Hypothalamus (tissue), 51 donors: ENCODE results near the gene CDKN1A.
"Not testable (repeated sequence)": the region's sequence is repeated elsewhere in the genome, so short reads cannot be mapped to it uniquely, and the experiment has no call there.

Source experiments
- DNase-seq, 51 donors: peaks; one replicate each; lab custom pipeline; 2025; lab: John Stamatoyannopoulos, UW

CDKN1A gene

DNA sequence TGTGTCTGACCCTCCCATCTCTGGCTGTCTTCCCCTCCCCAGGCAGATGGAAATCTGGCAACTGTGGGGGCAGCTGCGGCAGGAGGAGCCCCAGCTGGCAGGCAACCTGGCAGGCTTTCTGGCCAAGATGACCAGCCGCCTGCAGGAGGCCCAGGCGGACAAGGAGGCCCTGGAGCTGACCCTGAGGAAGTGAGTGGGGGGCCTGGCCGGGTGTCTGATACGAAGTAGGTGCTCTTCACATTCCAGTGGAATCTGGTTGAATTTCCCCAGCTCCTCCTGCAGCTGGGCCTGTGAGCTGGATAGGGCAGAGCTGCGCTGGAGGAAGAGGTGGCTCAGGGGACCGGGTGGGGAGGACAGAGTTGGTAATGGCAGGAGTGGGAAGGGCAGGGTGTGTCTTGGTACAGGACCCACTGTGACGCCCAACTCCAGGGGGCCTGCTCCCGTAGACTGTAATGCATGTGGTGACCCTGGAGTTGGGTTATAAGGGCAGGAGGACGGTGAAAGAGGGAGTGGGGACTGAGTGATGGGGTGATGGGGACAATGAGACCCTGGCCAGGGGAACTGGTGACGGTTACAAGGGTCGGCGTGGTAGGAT is 38.8 kb downstream of the CDKN1A start:
- DNase-seq: no peak

DNA sequence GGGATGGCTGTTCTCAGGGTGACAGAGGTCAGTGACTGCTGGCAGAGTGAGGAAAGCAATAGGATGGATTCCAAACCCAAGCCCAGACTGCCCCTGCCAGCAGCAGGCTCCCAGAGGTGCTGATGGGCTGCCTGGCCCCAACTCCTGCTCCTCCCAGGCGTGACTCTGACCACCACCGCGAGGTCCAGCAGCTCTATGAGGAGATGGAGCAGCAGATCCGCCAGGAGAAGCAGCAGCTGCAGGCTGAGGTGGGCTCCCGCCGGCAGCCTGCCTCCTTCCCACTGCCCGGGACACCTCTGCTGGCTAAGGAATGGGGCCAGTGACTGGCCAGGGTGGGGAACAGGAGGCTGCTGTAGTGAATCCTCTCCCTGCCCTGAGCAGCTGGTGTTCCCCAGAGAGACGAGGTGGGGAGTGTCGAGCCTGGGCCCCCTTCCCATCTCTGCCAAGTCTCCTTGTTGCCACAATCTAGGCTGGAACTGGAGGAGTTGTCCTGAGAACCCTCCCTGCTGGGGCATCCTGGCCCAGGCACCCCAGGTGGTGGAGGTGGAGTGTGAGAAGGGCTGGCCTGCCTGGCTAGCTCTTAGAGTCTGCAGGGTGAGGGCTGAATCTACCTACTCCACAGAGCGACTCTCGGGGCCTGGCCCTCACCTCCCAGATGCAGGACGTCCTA is 39.5 kb downstream of the CDKN1A start:
- DNase-seq: no peak

DNA sequence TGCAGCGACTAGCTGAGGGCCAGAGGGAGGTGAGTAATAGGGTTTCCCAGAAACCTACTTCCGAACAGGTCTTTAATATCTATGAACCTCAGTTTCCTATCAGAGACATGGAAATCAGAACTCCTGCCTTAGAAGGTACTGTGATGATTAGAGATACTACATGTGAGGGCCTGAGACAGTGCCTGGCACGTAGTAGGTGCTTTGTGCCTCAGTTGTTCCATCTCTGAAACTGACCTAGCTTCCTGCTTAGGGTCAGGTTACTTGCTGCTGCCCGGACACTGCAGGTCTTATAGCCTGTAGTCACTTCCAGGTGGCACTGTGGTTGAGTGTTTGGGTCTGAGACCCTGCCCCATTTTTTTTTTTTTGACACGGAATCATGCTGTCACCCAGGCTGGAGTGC is 40.0 kb downstream of the CDKN1A start:
- DNase-seq: no peak

DNA sequence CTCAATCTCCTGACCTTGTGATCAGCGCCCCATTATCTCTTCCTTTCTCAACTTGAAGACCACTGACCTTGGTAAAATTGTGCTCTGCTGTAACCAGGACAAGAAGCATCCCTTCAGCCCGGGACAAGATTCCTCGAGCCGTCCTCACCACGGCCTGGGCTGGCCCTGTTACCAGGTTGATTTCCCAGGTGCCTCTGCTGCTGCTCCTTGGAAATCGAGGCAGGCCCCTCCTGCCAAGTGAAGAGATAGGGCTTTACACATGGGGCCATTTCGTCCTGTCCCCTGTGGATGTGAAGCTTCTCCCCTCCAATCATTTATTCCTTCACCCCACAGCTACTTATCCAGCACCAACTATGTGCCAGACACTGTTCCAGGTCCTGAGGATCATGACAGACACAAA is 40.6 kb downstream of the CDKN1A start:
- DNase-seq: no peak

DNA sequence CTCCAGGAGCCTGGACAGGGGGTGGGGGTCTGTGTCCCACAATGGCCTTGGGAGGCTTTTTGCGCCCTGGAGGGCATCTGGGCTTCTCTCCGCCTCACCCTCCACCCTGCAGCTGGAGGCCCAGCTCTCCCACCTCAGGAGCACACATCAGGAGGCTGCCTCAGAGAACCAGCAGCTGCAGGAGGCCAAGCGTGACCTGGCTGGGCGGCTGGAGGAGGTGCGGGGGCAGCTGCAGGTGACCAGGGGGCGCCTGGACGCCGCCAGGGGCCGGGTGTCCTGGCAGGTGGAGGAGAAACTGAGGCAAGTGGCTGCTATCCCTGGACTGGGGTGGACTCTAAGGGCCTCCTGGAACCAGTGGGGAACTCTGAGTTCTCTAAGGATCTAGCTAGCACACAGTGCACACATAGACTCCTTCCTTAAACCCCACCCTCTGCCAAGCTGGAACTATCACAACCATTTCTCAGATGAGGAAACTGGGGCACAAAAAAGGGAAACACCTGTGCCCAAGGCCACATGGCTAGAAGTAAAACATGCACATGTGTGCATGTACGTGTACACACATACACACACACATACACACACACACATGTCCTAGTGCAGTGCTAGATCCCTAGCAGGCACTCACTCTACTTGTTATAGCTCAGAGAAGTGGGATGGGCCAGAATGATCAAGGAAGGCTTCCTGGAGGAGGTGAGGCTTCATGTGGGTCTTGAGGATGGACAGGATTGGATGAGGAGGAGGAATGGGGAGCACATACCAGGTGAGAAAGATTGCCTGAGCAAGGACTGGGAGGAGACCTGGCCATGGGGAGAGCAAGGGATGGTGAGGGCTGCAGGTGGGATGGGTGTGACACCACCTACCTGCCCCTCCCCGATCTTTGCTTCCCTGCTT is 42.0 kb downstream of the CDKN1A start:
- DNase-seq: no peak

DNA sequence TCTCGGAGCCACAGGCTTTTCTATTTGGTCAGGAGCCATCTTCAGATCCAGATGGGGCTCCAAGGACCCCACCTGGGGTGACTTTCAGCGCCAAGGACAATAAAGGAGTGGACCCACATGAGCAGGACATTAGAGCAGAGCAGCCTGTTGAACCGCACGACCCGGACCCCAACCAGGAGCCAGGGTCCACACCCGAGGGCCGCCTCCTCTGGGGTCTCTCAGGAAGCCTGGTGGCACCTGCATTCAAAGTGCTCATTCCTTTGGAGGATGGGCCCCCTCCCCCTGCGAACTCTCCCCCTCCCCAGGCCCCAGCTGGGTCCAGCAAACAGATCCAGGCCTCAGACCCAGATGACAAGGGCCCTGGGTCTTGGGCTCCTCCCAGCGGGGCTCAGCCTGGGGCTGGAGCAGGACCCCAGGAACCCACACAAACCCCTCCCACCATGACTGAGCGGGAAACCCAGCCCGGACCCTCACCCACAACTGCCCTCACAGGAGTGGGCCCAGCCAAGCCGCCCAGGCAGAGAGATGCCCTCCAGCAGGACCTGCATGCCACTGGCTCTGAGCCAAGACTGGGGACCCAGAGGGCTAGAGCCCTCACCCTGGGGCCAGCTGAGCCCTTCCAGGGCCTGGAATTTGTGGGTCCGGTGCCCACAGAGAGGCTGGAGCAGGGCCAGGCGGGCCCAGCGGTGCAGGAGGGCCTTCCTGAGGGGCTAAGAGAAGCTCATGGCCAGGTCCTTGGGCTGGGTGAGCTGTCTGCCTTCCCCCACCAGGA is 43.0 kb downstream of the CDKN1A start:
- DNase-seq: no peak

DNA sequence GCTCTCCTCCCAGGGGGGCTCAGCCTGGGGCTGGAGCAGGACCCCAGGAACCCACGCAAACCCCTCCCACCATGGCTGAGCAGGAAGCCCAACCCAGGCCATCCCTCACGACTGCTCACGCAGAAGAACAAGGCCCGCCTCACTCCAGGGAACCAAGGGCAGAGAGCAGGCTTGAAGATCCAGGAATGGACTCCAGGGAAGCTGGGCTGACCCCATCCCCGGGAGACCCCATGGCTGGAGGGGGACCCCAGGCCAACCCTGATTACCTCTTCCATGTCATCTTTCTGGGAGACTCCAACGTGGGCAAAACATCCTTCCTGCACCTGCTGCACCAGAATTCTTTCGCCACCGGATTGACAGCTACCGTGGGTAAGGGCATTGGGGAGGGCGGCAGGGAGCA is 43.9 kb downstream of the CDKN1A start:
- DNase-seq: no peak

DNA sequence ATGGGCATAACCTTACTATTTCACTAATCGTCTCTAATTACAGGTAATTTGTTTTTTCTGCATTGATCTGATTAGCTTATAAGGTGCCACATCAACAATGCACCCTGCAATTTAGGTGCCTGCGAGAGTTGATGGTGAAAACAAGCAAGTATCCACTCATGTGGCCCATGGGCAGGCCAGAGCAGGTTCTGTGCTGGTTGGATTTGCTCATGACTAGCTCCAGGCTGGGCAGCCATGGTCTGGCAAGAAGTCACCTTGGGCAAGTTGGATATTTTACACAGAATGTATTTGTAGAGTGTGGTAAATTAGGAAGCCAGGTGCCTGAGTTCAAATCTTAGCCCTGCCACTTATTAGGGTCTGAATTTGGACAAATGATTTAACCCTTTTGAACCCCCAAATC is 44.4 kb downstream of the CDKN1A start:
- no peak for DNase-seq

DNA sequence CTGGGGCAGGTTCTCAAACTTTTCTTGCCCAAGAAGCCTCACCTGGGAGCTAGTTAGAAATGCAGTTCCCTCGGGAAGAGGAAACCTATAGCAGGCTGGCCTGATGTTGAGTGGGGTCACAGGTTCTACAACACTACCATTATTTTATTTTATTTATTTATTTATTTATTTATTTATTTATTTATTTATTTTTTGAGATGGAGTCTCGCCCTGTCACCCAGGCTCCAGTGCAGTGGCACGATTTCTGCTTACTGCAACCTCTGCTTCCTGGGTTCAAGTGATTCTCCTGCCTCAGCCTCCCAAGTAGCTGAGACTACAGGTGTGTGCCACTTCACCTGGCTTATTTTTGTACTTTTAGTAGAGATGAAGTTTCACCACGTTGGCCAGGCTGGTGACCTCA is 45.5 kb downstream of the CDKN1A start:
- DNase-seq: not testable (repeated sequence)

DNA sequence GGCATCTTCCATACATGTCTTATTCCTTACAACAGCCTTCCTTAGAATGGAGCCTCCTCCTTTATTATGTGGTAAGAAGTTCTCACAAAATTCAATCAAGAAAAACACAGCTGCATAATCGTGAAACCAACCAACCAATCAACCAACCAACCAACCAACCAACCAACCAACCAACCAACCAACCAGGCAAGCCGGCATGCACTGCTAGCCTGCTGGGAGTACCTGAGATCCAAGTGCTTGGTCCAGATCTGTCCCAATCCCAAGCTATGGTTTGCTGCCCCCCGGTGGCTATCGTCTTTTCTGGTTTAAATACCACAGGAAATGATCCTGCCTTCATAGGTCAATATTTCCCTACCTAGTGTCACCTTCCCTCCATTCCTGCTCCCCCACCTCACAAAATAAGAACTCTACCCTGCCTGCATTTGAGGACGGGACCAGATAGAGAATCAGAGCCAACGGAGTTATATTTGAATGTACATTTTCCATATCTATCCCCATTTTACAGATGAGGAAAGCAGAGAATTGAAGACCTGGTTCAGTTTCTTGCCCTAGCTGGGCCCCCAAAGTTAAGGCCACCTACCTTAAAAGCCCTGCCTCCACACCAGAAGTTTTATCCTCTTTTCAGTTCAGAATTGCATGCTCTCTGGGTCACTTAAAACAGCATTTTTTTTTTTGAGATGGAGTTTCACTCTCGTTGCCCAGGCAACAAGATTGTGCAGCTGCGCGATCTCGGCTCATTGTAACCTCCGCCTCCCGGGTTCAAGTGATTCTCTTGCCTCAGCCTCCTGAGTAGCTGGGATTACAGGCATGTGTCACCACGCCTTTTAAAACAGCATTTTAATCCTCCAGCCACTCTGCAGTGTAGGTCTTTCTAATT is 46.2 kb downstream of the CDKN1A start:
- DNase-seq: peak in 18 of 51 donors; percentile 2 to 34 (median 24)

DNA sequence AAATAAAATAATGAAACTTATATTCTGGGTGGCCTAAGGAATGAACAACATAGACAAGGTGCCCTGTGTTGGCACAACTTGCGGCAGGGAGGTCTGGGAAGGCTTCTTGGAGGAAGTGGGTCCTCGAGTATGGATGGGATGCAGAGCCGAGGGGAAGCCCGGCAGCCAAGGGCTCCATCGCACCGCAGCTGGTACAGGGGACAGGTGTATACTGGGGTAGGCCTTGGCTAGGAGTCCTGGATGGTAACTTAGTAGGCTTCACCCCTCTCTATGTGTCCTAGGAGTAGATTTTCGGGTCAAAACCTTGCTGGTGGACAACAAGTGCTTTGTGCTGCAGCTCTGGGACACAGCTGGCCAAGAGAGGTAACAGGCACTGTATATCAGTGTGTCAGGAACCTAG is 47.1 kb downstream of the CDKN1A start:
- no peak for DNase-seq

DNA sequence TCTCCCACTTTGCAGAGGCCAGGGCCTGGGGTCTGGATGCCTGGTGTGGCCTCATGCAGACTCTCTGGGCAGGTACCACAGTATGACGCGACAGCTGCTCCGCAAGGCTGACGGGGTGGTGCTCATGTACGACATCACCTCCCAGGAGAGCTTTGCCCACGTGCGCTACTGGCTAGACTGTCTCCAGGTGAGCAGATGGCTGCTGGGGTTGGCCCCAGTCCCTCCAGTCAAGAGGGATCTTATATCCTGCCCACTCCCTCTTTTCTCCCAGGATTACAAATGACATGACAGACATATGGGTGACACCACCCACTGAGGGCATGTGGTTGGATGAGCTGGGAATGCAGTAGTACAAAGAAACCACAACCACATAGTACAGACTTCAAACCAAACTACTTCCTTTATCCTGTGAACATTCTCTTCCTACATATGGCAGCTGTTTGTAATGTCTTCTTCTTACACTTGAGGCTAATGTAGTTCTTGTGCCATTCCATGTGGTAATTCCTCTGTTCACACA is 49.0 kb downstream of the CDKN1A start:
- no peak for DNase-seq

DNA sequence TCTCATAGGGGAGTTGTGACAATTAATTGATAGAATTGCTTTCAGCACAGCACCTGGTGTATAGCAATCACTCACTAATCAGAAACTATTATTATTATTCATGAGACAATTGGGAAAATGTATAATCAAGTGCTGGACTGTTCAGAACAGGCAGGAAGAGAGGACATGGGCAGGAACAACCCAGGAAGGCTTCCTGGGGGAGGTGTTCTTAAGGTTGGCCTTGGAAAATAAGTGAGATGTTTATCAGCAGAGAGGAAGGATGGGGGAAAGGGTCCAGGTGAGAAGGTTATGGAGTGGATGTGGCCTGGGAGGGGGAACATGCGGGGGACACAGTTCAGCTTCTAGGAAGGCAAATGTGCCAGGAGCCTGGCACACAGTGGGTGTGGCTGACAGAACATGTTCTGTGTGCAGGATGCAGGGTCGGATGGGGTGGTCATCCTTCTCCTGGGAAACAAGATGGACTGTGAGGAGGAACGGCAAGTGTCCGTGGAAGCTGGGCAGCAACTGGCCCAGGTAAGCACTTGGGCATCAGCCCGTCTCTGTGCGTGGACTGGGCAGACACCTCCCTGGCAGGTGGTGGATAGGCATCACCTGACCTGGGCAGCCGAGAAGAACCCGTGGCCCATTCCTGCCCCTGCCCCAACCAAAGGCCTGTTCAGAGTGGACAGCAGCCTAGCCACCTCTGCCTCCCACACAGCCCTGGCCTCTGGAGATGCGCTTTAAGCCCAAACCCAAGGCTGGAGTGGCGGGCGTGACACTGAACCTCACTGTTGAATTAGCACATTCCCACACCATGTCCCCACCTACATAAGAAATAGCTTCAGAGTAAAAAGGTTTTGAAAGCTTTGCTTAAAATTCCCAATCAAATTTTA is 50.0 kb downstream of the CDKN1A start:
- no peak for DNase-seq

DNA sequence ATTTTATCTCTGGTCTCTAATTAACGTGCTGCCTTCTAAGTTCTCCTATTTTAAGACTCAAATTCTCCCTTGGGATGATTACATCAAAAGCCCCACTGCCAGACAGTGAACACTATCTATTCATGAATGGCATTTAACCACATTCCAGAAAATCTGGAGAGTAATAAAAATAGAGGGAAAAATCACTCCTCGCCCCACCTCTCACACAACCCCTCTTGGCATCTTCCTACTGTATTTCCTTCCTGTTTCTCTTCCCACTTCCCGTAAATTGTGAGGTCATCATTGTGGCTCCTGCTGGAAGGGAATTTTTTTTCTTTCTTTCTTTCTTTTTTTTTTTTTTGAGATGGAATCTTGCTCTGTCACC is 50.6 kb downstream of the CDKN1A start:
- no peak for DNase-seq

DNA sequence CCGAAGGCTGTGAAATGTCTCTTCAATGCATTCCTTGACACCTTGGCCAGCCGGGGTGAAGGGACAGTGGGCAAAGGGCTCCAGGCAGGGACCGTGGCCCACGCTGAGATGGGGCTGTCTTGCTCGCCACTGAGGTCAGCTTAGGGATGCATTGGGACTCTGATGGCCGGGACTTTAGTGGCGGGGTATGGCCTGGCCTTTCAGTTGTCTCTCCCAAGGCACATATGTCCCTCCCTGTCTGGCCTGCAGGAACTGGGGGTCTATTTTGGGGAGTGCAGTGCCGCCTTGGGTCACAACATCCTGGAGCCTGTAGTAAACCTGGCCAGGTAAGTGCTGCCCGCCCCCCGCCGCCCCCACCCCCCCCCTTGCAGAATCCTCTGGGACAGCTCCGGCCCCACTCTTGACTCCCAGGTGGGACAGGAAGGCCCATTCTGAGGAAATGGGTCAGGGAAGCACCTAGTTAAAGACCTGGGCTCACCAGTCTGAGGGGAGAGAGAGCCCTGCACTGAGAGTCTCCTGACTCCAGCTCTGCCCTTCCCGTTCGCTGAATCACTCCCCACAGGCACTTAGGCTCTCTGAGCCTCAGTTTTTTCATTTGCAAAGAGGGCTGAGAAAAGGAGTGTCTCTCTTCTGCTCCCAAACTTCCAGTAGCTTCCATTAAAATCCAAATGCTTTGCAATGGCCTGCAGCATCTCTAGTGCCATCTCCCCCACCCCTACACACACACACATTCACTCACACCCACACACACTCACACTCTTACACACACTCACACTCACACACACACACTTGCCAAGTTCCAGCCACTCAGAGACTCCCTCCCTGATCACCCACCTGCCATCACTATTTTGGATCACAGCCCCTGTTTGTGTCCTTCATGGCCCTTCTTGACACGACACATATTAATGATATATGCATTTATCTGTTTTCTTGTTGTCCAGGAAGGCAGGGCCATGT is 52.2 kb downstream of the CDKN1A start:
- no peak for DNase-seq

DNA sequence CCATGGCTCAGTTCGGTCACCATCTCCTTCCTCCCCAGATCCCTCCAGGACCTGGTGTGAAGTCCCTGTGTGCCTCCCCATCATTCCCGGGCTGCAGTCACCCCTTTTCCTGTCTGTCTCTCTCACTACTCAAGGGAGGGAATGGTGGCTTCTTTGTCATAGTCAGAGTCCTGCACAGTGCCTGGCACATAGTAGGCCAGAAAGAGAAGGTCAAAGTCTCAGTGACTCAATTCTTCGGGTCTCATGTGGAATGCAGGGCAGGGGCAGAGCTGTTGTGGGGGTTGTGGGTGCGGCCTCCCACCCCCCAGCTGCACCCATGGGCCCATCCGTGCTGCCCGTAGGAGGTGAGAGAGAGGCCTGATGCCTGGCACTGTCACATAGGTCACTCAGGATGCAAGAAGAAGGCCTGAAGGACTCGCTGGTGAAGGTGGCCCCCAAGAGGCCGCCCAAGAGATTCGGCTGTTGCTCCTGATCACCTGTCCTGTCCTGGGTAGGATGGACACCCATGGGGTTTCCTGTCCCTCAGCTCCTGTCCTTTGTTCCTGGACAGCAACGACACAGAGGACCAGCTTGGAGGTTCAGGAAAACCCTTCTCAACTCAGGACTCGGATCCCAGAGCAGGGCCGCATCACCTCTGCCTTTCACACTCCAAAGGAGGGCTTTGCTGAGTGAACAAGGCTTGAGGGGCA is 53.3 kb downstream of the CDKN1A start:
- DNase-seq: no peak

DNA sequence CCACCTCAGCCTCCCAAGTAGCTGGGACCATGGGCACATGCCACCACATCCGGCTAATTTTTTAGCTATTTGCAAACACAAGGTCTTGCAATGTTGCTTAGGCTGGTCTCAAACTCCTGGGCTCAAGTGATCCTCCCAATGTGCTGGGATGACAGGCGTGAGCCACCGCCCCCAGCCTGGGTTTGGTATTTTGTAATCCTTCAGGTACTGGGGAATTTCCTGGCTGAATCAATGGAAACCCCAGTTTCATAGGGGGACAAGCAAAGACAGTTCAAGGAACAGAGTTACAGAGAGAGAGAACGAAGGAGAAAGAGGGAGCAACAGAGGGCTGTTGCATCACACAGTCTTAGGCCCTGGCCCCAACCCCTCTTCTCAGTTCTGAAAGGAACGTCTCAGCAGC is 54.8 kb downstream of the CDKN1A start:
- DNase-seq: no peak
